CD4-positive, alpha-beta T cell treated with Interferon gamma for 1 hour (primary cell): ENCODE data around the gene DENND4A.
"Not testable (repeated sequence)": the region's sequence is repeated elsewhere in the genome, so short reads cannot be mapped to it uniquely, and the experiment has no call there.

ENCODE experiments used
- DNase-seq: peaks from one replicate; pipeline ENCODE4 v3.0.0-alpha.2; 2020

Gene DENND4A

GRCh38 chr15:65787260-65787659 lies 4.8 kb downstream of the DENND4A start:
- no peak for DNase-seq

- no peak for DNase-seq
Measured at GRCh38 chr15:65785151-65785550, 6.9 kb downstream of the DENND4A start.

- no peak for DNase-seq
Measured at GRCh38 chr15:65783872-65784271, 8.2 kb downstream of the DENND4A start.

- DNase-seq = no peak
Measured at GRCh38 chr15:65782096-65782495, 10.0 kb downstream of the DENND4A start.

GRCh38 chr15:65778701-65779100 lies 13.4 kb downstream of the DENND4A start:
- not testable (repeated sequence) for DNase-seq

GRCh38 chr15:65778269-65778668 lies 13.8 kb downstream of the DENND4A start:
- no peak for DNase-seq

- no peak for DNase-seq
Measured at GRCh38 chr15:65777843-65778242, 14.2 kb downstream of the DENND4A start.

- DNase-seq = no peak
Measured at GRCh38 chr15:65777053-65777452, 15.0 kb downstream of the DENND4A start.

- no peak for DNase-seq
Measured at GRCh38 chr15:65773386-65774111, 18.5 kb downstream of the DENND4A start.

- DNase-seq = no peak
Measured at GRCh38 chr15:65772930-65773329, 19.2 kb downstream of the DENND4A start.

- no peak for DNase-seq
Measured at GRCh38 chr15:65771870-65772269, 20.2 kb downstream of the DENND4A start.

- DNase-seq = no peak
Measured at GRCh38 chr15:65769482-65769881, 22.6 kb downstream of the DENND4A start.

GRCh38 chr15:65767895-65768294 lies 24.2 kb downstream of the DENND4A start:
- no peak for DNase-seq

GRCh38 chr15:65767264-65767595 lies 24.9 kb downstream of the DENND4A start:
- no peak for DNase-seq

- no peak for DNase-seq
Measured at GRCh38 chr15:65766422-65767263, 25.4 kb downstream of the DENND4A start.

GRCh38 chr15:65765106-65765505 lies 27.0 kb downstream of the DENND4A start:
- DNase-seq = no peak

- no peak for DNase-seq
Measured at GRCh38 chr15:65762914-65763787, 28.9 kb downstream of the DENND4A start.

GRCh38 chr15:65762399-65762798 lies 29.7 kb downstream of the DENND4A start:
- no peak for DNase-seq

- DNase-seq = no peak
Measured at GRCh38 chr15:65761210-65761926, 30.7 kb downstream of the DENND4A start.

- no peak for DNase-seq
Measured at GRCh38 chr15:65759441-65759840, 32.7 kb downstream of the DENND4A start.

- DNase-seq = no peak
Measured at GRCh38 chr15:65758242-65758641, 33.9 kb downstream of the DENND4A start.

GRCh38 chr15:65757256-65757655 lies 34.8 kb downstream of the DENND4A start:
- DNase-seq = no peak
